Panc1 (cell line): ENCODE measurements around the gene CADPS2. TPM values are rescaled to one million over a fixed set of nuclear protein-coding genes. Genes with fewer than 3 reads are reported as not detected.

ENCODE experiments used
- ATAC-seq: fragments of 200-7000 bp; cut with Tn5 transposase; 2 replicates; pipeline ENCODE4 v1.9.1; 2020; ENCODE audit warnings: mild to moderate bottlenecking, moderate library complexity
- BruUV-seq: library from RNA; stranded (reverse); fragments of 400-500 nt; replicated peaks from 2 replicates; lab custom pipeline; 2021; lab: Mats Ljungman, UMichigan
- CTCF ChIA-PET: fragments of 300-600 bp; sonication (Branson Sonifier 250); formaldehyde crosslinking; loops from one replicate; lab custom pipeline; 2022; ENCODE audit warnings: antibody characterized with exemption; lab: Charles Lee
- POLR2A ChIA-PET: fragments of 300-600 bp; sonication (Branson Sonifier 250); formaldehyde crosslinking; loops from one replicate; lab custom pipeline; 2022; ENCODE audit warnings: antibody characterized with exemption; lab: Charles Lee
- DNase-seq: peaks from one replicate; pipeline ENCODE4 v3.0.0-alpha.2; 2010; ENCODE audit warnings: low read depth, low spot score
- H3K27ac ChIP-seq: 2 replicates; pipeline ENCODE4 v1.5.1; 2011; ENCODE audit warnings: mild to moderate bottlenecking, low read length, inconsistent platforms
- H3K27me3 ChIP-seq: fragments of 200-500 bp; sonication (Bioruptor generic); 2 replicates; pipeline ENCODE4 v1.6.0; 2014; ENCODE audit warnings: low read length, inconsistent platforms; ENCODE audit not compliant: control insufficient read depth, insufficient read depth
- H3K36me3 ChIP-seq: fragments of 200-500 bp; sonication (Bioruptor generic); 2 replicates; pipeline ENCODE4 v1.5.1; 2014; ENCODE audit warnings: inconsistent platforms, mild to moderate bottlenecking, low read length, moderate library complexity; ENCODE audit not compliant: control insufficient read depth, insufficient read depth
- H3K4me1 ChIP-seq: 2 replicates; pipeline ENCODE4 v1.5.1; 2011; ENCODE audit warnings: inconsistent platforms, mild to moderate bottlenecking, low read length, moderate library complexity; ENCODE audit not compliant: control insufficient read depth, insufficient read depth
- H3K4me3 ChIP-seq, 2 experiments: 2 replicates each; pipeline ENCODE4 v1.5.1; 2011 to 2012; ENCODE audit warnings: low read depth in 2 of 2, low read length in 2 of 2, mild to moderate bottlenecking in 2 of 2, inconsistent platforms in 1 of 2, moderate library complexity in 1 of 2
- H3K9me3 ChIP-seq: fragments of 200-500 bp; sonication (Bioruptor generic); 2 replicates; pipeline ENCODE4 v1.5.1; 2014; ENCODE audit warnings: low read depth, mild to moderate bottlenecking, inconsistent platforms, low read length, moderate library complexity; ENCODE audit not compliant: control insufficient read depth, insufficient read depth
- CTCF ChIP-seq: fragments of 450-650 bp; IDR thresholded peaks from 2 replicates; pipeline ENCODE4 v1.5.1; 2017; ENCODE audit warnings: mild to moderate bottlenecking
- POLR2AphosphoS5 ChIP-seq: IDR thresholded peaks from 2 replicates; pipeline ENCODE4 v1.6.1; 2012; ENCODE audit warnings: mild to moderate bottlenecking, low read depth, low read length, moderate library complexity
- REST ChIP-seq, 2 experiments: IDR thresholded peaks; 2 replicates each; pipeline ENCODE4 v1.6.1; 2011 to 2012; ENCODE audit warnings: low read depth in 2 of 2, control low read depth in 1 of 2, low read length in 1 of 2, mild to moderate bottlenecking in 1 of 2, moderate library complexity in 1 of 2; ENCODE audit not compliant: insufficient read depth in 1 of 2
- SIN3A ChIP-seq: IDR thresholded peaks from 2 replicates; pipeline ENCODE4 v1.6.1; 2012; ENCODE audit warnings: low read depth, mild to moderate bottlenecking, low read length, moderate library complexity, borderline replicate concordance; ENCODE audit not compliant: insufficient read depth
- TCF7L2 ChIP-seq: IDR thresholded peaks from 2 replicates; pipeline ENCODE4 v1.6.1; 2011; ENCODE audit warnings: mild to moderate bottlenecking, low read depth, low read length, inconsistent platforms
- in situ Hi-C: cut with HindIII; loops from 2 replicates; pipeline ENCODE4 v1.10.0; 2016; ENCODE audit warnings: low sequenced_read_pairs, low pct_unique_long_range_greater_than_20kb
- intact Hi-C: fragments of 100-400 bp; cut with micrococcal nuclease; formaldehyde crosslinking; loops from one replicate; pipeline ENCODE4 v1.10.0; 2022; ENCODE audit not compliant: unreplicated experiment
- total RNA-seq: library from RNA; stranded (reverse); gene quantifications from one replicate; pipeline ENCODE4 v1.2.1, GENCODE V29; 2021; ENCODE audit not compliant: unreplicated experiment

CADPS2 gene
- total RNA-seq, 1 experiment from 2014 or later = 1.6 TPM

- Histone ChIP-seq H3K9me3 (no peaks in the 10 kb centered on the region), H3K4me3 (no peak overlapping the region), H3K27me3 (no peaks in the 10 kb centered on the region), H3K27ac (no peak overlapping the region), H3K36me3 (no peaks in the 10 kb centered on the region), H3K4me1 (no peaks in the 10 kb centered on the region)
- ChIA-PET POLR2A (no interaction called here), CTCF (no interaction called here)
- intact Hi-C loops = no loop called here
- ATAC-seq (no peak), DNase-seq (no peak)
- TF ChIP-seq TCF7L2 (no peak), POLR2AphosphoS5 (no peak), REST (IDR thresholded peaks at IDR 0.05; ENCODE audit: insufficient read depth in 1 of 2, low read depth in 2 of 2, low read length in 1 of 2) (no peak), CTCF (no peak), SIN3A (no peak)
- no TSS peak for BruUV-seq
- in situ Hi-C loops = no loop called here
These were observed 333.5 kb downstream of the CADPS2 start for GRCh38 chr7:122552769-122553168.

GRCh38 chr7:122550545-122550944 lies 335.7 kb downstream of the CADPS2 start:
- Histone ChIP-seq H3K4me1 (no peaks in the 10 kb centered on the region), H3K27me3 (no peaks in the 10 kb centered on the region), H3K36me3 (no peaks in the 10 kb centered on the region), H3K27ac (no peak overlapping the region), H3K9me3 (no peaks in the 10 kb centered on the region), H3K4me3 (no peak overlapping the region)
- no TSS peak for BruUV-seq
- DNase-seq = no peak
- no peak for ATAC-seq
- POLR2A ChIA-PET = no interaction called here
- intact Hi-C loops (no loop called here), in situ Hi-C loops (no loop called here)
- TF ChIP-seq SIN3A = no peak
- no peak for TF ChIP-seq CTCF
- TF ChIP-seq TCF7L2 = no peak
- TF ChIP-seq REST (IDR thresholded peaks at IDR 0.05; ENCODE audit: insufficient read depth in 1 of 2, low read depth in 2 of 2, low read length in 1 of 2) = no peak
- no peak for TF ChIP-seq POLR2AphosphoS5
- CTCF ChIA-PET = no interaction called here
